IMR-90 (cell line): Measurements from ENCODE around the gene FAM151A.

Source experiments
- CHD1 ChIP-seq: IDR thresholded peaks from 2 replicates; pipeline ENCODE4 v1.6.1; 2012; ENCODE audit warnings: low read depth, low read length, improper control_type of control experiment
- POLR2A ChIP-seq: IDR thresholded peaks from 2 replicates; pipeline ENCODE4 v1.6.1; 2012; ENCODE audit warnings: mild to moderate bottlenecking, low read depth, low read length
- TF ChIP-seq, protein P1 (sequence below): conservative IDR thresholded peaks from 2 replicates; pipeline ENCODE4 v1.5.1; 2012; ENCODE audit warnings: mild to moderate bottlenecking, low read depth, low read length, improper control_type of control experiment

DNA sequence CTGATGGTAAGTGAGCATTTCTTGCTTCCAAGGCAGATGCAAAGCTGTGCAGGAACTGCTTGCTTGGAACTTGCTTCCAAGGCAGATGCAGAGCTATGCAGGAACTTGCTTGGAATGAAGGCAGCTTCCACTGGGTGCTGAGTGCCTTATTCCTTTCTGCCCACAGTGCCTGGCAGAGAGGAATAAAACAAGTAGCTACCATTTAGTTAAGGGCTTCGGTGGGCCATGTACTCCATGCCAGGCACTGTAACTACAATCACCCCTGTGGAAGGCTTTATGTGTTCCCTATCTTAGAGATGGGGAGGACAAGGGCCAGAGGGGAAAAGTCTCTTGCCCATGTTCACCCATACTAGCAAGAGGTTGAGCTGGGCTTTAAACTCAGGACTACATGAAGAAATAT lies 26.6 kb upstream of the FAM151A start:
- TF ChIP-seq, protein P1, sequence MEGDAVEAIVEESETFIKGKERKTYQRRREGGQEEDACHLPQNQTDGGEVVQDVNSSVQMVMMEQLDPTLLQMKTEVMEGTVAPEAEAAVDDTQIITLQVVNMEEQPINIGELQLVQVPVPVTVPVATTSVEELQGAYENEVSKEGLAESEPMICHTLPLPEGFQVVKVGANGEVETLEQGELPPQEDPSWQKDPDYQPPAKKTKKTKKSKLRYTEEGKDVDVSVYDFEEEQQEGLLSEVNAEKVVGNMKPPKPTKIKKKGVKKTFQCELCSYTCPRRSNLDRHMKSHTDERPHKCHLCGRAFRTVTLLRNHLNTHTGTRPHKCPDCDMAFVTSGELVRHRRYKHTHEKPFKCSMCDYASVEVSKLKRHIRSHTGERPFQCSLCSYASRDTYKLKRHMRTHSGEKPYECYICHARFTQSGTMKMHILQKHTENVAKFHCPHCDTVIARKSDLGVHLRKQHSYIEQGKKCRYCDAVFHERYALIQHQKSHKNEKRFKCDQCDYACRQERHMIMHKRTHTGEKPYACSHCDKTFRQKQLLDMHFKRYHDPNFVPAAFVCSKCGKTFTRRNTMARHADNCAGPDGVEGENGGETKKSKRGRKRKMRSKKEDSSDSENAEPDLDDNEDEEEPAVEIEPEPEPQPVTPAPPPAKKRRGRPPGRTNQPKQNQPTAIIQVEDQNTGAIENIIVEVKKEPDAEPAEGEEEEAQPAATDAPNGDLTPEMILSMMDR = no peak
- TF ChIP-seq POLR2A = no peak
- TF ChIP-seq CHD1 = no peak
